NCI-H2081 treated with DMSO at 0.1 percent for 48 hours (cell line): ENCODE measurements around the gene PPP3CA.

Experiments used
- DNase-seq: peaks from one replicate; lab custom pipeline; 2025; lab: John Stamatoyannopoulos, UW

Gene PPP3CA

DNA sequence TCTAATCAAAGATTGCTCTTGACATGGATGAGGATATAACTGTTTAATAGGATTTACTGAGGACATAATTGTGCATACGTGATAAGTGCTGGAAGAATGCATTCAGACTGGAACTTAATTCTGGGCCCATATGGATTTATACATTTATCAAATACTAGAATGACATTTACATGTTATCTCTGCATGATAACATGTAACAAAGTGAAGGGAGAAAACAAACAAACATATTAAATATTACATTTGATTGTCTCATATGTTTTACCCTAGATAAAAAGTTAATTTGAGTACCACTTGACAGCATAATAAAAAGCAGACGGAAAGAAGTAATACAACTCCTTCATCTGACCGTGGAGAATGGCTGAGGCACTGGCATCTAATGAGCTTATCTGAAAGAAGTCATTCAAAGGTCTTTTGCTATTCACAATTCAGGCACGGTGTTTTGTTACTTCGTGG, 297.8 kb downstream of the PPP3CA start:
- no peak for DNase-seq

DNA sequence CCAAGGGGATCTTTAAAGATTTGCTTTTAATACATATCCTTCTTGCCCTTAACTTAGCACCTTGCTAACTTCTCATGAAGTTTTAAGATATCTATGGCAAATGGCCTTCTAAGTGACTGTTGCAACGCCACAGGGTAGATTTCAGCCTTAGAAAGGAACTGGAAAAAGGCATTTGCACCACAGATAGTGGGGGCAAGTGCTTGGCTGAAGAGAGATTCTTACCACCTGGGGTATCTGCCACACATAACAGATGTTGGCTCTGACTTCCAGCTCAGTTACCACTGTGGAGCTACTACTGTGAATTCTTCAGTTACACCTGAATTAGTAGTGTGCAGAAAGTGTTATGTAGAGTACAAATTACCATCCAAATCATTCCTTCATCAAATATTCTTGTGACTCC, 302.6 kb downstream of the PPP3CA start:
- no peak for DNase-seq

DNA sequence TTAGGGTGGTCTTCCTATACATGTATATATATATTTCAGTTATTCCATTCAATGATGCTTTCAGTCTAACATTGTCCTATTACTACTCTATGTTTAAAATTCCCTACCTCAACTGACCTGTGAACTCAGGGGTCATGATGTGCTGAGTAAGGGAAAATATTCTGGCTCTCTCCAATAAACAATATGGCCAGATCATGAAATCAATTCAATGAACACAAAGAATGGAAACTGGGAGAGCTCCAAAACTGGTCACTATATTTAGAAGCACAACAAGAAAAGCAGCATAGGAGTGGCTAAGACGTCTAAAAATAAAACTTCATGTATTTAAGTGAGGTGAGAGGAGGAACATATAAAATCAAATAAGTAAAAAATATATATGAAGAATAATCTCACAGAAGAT, 304.5 kb downstream of the PPP3CA start:
- DNase-seq: no peak

DNA sequence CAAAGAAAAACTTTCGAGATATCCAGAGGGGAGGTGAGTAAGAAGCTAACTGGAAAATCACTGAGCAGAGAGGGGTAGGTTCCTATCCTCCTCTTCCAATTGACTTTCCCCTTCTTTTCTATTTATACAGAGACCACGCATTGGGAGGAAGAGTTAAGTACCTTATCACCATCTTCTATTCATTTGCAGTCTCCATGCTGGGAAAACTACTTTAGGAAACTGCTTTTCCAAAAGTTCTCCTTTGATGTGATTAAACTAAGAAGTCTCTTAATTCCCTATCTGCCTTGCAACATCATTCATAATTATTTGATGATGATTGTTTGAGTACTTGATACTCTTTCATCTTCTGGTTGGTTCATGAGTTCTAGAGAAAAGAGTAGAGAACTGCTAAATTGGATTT, 306.6 kb downstream of the PPP3CA start:
- no peak for DNase-seq

DNA sequence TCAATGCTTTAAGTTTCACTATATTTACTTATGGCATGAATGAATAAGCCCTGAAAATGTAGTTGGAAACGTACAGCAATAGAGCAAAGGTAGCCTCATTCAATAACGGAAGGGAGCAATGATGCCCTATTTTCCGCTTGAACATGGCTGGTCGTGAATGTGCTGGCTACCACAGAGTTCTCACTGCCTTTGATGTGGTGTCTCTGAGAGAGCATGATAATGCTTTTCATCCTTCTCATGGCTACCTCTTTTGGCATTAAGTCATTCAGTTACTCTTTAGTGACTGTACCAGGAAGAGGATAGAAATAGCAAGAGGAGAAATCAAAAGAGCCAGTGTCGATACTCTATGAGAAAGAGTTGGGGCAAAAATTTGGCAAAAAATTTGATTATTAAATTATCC, 308.0 kb downstream of the PPP3CA start:
- no peak for DNase-seq

DNA sequence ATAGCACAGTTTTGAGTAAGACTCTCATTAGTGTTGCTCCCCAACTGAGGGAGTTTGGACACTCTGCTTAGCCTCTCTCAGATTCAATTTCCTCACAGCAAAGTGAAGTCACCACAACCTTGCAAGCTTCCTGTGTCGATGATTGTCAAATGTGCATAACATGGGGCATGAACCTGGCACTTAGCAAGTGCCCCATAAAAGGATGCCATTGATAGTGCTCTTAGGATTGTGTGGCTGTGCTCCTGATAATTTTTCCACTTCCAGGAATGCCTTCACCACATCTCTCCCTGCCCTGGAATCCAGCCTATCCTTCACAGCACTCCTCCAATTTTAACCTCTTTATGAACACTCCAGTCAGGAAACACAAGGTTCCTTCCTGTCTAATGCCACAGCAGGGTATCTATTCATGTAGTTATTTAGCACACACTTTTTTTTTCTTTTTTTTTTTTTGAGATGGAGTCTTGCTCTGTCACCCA, 309.4 kb downstream of the PPP3CA start:
- DNase-seq: no peak

DNA sequence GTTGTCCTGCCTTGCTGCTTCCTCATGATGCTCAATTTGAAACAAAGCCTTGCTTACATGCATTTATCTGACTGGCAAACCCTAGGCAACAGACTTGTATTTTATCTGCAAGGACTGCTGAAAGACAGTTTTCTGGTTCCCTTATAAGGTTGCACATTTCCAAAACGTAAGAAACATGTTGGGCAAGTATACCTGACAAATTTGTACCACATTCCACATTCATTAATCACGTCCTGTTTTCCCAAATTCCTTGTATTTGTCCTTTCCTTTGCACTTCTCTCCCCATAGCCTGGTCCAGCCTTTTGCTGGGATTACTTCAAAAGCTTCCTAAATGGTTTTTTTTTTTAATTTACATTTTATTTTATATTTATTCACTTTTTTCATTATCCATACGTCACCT, 310.1 kb downstream of the PPP3CA start:
- no peak for DNase-seq

DNA sequence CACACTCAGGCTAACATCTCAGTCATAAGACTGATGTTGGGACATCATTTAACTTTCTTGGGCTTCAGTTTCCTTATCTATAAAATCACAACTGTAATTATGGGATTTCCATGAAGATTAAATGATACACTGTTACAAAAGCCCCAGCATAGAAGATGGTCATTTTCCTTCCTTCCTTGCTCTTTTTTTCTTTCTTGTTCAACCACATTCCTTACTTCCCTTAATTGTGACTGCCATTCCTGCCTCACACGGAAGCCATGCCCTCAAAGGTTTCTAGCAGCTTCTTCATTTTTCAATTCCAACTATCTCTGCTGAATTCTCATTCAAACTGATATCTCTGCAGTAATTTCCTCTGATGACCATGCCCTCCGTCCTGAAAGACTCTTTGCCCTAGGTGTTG, 311.8 kb downstream of the PPP3CA start:
- DNase-seq: no peak

DNA sequence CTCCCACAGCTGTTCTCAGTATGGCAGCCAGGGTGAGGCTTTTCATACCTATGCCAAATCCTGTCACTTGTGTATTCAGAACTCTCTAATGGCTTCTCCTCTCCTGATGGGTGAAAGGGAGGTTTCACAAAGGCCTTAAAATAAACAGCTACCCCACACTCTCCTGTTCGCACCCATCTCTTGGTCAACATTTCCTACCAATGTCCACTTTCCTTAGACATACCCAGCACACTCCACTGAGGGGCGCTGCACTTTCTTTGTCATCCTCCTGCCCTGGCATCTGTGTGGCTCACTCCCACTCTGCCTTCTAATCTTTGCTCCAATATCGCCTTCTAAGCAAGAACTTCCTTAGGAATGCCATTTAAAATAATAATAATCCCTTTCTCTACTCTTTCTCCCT, 313.3 kb downstream of the PPP3CA start:
- no peak for DNase-seq

DNA sequence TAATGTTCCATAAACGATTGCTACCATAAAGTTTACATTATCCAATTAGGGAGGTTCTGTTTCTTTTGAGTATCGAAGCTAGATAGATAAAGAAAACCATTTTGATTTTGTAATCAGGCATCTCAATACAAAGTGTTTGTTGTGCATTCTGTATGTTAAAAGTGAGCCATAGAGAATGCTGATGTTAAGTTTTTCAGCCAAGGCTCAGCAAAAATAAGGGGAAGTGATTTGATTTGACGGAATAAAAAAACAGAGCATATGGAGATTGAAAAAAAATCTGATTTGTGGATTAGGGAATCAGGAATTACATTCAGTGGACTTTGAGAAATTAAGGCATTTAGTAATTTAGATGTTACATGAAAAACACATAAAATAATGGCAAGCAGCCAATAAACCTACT, 314.8 kb downstream of the PPP3CA start:
- DNase-seq: no peak

DNA sequence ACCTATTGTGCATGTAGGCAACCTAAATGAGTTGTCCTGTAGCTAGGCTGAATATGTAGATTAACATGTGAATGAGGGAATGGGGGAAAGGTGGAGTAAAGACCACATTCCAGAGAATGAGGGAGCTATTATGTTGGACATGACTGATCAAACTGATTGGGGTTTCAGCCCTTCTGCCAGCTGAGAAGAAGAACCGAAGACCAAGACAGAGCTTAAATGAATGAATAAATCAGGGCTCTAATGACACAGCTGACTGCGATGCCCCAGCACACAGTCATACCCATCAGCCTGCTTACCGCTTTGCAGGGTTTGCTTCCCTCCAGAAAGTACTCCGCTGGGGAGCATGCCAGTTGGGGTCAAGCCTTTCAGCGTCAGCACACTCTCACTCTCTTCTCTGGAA, 315.4 kb downstream of the PPP3CA start:
- no peak for DNase-seq

DNA sequence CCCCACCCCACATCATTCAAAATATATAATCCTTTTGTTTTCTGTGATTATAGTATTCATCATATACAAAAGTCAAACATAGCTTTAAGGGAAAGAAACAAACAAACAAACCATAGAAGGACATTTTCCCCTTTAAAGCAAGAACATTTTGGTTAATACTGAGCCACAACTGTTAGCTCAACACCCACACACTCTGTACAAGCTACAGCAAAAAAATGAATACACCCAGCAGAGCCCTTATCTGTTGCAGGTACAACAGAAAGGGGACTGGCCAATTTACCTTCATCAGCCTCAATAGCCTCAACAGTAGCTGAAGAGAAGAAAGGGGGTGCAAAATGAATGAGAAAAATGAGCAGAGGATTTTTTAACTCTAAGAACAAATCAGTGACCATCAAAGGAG, 318.4 kb downstream of the PPP3CA start:
- DNase-seq: no peak

DNA sequence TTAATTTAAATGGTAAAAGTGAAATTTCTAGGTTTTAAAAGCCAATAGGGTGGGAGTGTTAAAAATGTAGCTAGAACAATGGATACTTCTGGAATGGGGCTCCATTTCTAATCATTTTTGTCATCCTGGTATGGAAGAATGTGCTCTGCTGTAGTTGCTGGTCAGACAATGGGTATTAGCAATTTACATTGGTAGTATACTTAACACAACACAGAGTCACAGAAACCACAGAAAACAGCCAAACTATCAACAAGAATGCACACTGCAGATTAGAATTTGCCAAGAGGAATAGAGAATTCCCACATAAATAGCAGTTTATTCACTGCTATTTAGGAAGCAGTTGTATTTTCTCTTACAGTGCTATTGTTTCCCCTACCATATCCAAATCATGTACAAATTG, 319.6 kb downstream of the PPP3CA start:
- no peak for DNase-seq

DNA sequence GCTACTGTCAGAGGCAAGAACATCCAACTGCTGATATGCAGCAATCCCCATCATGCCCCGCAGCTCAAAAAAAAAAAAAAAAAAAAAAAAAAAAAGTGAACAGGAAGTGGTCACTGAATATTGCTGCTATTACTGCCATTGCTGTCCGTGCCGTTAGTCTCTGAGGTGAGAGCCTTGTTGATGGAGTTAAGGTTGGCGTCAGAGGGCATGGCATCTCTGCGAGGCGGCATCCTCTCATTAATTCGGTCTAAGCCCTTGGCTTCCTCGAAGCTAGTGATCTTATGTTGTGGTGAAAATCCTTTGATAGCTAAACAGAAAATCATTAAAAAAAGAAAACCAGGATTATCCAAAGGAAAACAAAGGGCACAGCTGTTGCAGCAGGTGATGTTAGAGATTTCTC, 321.6 kb downstream of the PPP3CA start:
- no peak for DNase-seq

DNA sequence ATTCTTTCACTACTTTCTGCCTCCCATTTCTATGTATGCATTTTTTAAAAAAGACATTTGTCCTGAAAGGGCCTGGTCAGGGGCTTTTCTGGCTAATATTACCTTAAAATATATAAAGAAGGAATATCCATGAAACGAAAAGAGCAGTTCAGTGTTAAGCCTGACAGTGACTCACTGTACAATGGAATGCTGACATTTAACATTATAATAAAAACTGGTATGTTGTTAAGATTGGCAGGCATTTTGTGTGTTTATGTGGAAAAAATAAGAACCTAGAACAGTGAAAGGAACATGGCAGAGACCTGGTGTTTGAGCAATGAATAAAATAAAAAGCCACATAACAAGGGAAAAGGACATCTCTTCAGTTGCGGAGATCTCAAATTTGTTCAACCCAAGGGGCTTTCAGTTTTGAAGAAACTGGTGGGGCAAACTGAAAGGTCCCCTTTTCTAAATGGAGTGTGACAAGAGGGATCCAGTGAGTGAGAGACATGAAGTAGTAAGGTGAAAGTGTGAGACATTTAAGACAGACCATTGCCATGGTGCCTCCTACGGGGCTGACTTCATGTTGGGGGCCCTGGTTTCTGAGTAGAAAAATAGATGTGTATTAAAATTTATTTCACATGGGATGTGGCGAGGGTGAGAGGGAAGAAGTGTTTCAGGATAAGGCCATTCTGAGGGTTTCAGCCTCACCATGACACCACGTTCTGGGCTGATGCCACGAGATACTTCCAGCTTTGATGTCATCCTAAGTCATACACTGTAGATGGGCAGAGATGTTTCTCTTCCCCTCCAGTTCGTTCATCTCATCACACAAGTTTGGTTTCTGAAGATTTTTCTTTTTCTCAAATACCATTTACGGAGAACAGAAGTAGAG, 324.9 kb downstream of the PPP3CA start:
- no peak for DNase-seq

DNA sequence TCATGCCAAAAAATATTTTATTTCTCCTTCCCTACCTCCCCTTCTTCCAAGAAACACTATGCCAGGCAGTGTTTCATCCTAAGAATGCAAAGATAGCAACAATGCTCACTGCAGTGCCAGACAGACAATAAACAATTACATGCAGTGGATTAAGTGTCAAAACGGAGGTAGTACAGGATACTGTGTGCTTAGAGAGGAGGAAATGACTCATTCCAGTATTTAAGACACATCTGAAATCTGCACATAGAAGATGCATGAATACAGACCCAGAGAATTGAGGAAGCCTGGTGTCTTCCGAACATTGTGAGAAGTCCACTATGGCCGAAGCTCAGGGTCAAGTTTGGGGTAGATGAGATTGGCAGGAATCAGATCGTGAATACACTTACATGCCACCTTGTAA, 326.4 kb downstream of the PPP3CA start:
- DNase-seq: no peak

DNA sequence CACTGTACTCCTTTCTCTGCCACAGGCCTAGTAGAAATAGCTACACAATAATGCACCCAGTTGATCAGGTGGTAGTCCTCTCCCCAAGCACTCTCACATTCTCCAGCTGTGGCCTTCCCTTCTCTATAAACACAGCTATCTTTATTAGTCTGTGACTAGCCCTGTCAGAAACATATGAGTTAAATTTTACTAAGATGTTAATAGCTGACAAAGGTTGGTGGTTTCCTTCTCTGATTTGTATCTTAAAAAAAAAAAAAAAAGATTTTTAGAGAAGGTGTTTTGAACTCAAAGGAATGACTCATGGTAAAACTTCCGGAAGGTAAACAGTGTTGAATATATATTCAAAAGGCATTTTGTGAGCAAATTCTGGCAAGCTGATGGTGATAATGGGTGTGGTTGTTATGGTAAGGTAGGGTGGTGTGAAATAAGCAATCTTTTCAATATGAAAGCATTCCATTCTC, 327.4 kb downstream of the PPP3CA start:
- no peak for DNase-seq

DNA sequence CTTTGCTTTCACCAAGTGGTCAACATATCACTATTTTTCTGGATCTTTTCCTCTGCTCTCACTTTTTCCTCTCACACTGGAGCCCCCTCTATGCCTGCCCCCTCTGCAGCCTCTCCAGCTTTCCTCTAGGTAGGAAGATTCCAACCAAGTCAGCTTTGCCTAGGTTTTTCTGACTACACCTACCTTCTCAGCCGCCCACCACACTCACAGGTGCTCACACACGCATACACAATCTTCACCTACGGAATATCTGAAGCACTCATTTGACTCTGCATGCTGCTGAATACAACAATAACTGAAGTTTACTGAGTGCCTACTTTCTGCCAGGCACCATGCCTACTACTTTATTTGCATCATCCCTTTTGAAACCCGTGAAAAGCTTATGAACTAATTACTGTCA, 328.0 kb downstream of the PPP3CA start:
- no peak for DNase-seq

DNA sequence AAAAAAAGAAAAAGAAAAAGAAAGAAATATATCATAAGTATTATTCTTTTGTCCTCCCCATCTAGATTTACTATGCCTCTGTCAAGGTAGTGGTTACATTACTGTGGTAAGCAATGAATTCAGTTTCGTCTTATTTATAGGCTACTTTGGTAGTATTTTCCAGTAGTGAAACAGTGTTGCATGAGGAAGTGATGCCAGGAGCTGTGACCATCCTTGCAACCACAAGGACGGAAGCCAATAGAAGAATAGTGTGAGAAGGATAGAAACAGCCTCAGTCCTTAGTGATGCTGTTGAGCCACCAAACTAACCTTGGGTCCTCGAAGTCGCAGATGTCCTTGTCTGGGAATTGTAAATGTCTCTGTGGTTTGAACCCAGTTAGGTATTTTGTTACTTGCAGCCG, 328.5 kb downstream of the PPP3CA start:
- DNase-seq: no peak

DNA sequence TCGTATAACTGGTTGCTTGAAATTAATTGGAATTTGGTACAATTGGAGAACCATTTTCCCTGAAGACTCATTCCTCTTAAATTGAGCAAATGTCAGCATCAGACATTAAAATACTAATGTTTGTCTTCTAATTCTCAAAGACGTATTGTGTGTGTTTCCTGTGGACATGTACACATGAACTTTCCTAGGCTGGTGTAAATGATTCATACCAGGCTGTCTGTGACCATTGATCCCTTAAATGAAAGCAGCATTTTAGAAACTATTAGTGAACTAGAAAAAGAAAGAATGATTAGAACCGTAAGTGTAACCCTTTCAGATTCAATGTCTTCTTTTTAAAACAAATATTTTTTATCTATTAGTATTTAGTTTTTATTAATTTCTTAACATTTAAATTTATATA, 332.9 kb downstream of the PPP3CA start:
- no peak for DNase-seq

DNA sequence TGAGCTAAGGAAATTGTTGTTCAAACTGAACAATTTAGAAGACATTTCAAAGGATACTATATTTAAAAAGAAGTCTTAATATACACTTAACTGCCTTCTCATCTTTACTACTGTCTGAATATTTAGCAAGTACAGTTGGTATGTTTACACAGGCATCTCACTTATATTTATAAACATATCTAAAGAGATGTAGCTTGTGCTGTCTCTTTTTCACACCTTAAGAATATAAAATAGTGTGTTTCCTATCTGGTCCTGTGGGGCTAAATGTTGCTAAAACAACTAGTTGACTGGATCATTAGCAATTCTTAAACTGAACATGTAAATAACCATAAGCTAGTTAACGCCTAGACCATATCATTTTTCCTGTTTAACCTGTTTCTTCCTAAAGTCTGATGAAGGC, 336.3 kb downstream of the PPP3CA start:
- DNase-seq: no peak

DNA sequence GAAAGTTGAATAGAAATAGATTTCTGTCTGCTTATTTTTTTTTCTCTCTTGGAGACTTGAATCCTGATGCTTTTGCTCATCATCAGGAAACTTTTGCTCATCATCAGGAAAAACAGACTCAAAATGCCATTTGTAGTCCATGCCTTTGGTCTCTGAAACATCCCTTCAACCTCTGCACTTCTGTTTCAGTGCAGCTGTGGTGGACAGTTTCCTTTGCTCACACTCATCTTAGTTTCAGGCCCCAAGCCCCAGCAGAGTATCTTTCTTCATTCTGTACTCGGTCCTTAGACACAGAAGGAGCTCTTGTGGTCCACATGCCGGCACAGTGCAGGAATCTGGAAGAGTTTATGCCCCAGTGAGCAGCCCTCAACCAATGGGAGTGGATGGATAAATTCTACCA, 337.9 kb downstream of the PPP3CA start:
- DNase-seq: no peak

DNA sequence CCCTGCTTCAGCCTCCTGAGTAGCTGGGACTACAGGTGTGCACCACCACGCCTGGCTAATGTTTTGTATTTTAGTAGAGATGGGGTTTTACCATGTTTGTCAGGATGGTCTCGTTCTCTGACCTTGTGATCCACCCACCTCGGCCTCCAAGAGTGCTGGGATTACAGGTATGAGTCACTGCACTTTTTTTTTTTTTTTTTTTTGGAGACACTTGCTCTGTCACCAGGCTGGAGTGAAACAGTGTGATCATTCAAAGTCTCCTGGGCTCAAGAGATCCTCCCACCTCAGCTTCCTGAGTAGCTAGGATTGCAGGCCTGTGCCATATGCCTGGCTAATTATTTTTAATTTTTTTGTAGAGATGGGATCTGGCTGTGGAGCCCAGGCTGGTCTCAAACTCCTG, 338.8 kb downstream of the PPP3CA start:
- DNase-seq: no peak

DNA sequence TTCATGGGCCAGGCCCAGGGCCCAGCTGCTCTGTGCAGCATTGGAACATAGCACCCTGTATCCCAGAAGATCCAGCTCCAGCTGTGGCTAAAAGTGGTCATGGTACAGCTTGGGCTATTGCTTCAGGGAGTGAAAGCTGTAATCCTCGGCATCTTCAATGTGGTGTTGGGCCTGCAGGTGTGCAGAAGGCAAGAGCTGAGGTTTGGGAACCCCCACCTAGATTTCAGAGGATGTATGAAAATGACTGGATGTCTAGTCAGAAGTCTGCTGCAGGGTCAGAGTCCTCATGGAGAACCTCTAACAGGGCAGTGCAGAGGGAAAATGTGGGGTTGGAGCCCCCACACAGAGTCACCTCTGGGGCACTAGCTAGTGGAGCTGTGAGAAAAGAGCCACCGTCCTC, 341.7 kb downstream of the PPP3CA start:
- DNase-seq: no peak
